Activated CD4-positive, CD25-positive, alpha-beta regulatory T cell treated with anti-CD3 and anti-CD28 coated beads, Interleukin-2, amount 50 U/mL, for 72 hours (primary cell): ENCODE results near the gene WWC1.

Experiments
- DNase-seq: peaks from one replicate; pipeline ENCODE4 v3.0.0; 2021

Gene WWC1

GRCh38 chr5:168291342-168291963, at the start of gene WWC1:
TSS of gene WWC1 (plus strand) at chr5:168291645. CDS start at chr5:168292153, 508 bp downstream.
- DNase-seq, result peak; percentile 43

GRCh38 chr5:168244838-168245559, 46.4 kb upstream of the WWC1 start:
- DNase-seq, result no peak

- no peak for DNase-seq
These were observed 41.5 kb upstream of the WWC1 start for GRCh38 chr5:168249923-168250322.

- DNase-seq, result no peak
These were observed 40.2 kb upstream of the WWC1 start for GRCh38 chr5:168251259-168251658.

GRCh38 chr5:168254013-168254693, 37.3 kb upstream of the WWC1 start:
- no peak for DNase-seq

GRCh38 chr5:168260353-168261226, 30.9 kb upstream of the WWC1 start:
- DNase-seq, result no peak

- no peak for DNase-seq
These were observed 30.2 kb upstream of the WWC1 start for GRCh38 chr5:168261227-168261571.

GRCh38 chr5:168262042-168262743, 29.3 kb upstream of the WWC1 start:
- no peak for DNase-seq

GRCh38 chr5:168263121-168263520, 28.3 kb upstream of the WWC1 start:
- DNase-seq, result no peak

- DNase-seq, result no peak
These were observed 25.4 kb upstream of the WWC1 start for GRCh38 chr5:168266016-168266415.

- peak; percentile 69 for DNase-seq
These were observed 22.2 kb upstream of the WWC1 start for GRCh38 chr5:168268949-168269936.

- DNase-seq, result no peak
These were observed 21.5 kb upstream of the WWC1 start for GRCh38 chr5:168269937-168270330.

GRCh38 chr5:168270476-168270875, 21.0 kb upstream of the WWC1 start:
- DNase-seq, result no peak

GRCh38 chr5:168273056-168273980, 18.1 kb upstream of the WWC1 start:
- no peak for DNase-seq

- no peak for DNase-seq
These were observed 17.0 kb upstream of the WWC1 start for GRCh38 chr5:168274406-168274805.

GRCh38 chr5:168275940-168276339, 15.5 kb upstream of the WWC1 start:
- no peak for DNase-seq

- no peak for DNase-seq
These were observed 9.3 kb upstream of the WWC1 start for GRCh38 chr5:168282120-168282519.

GRCh38 chr5:168284809-168285208, 6.6 kb upstream of the WWC1 start:
- DNase-seq, result no peak

GRCh38 chr5:168285696-168286095, 5.7 kb upstream of the WWC1 start:
- no peak for DNase-seq

- no peak for DNase-seq
These were observed 5.1 kb upstream of the WWC1 start for GRCh38 chr5:168286386-168286785.
